HG03432 (cell line): ENCODE measurements around the gene MMP27.
"Not testable (repeated sequence)": the region's sequence is repeated elsewhere in the genome, so short reads cannot be mapped to it uniquely, and the experiment has no call there.

Experiments
- ATAC-seq: cut with Tn5 transposase; IDR thresholded peaks from one replicate; pipeline ENCODE4 v1.9.1; 2021; ENCODE audit warnings: mild to moderate bottlenecking, moderate library complexity; ENCODE audit not compliant: unreplicated experiment

Gene MMP27, protein sequence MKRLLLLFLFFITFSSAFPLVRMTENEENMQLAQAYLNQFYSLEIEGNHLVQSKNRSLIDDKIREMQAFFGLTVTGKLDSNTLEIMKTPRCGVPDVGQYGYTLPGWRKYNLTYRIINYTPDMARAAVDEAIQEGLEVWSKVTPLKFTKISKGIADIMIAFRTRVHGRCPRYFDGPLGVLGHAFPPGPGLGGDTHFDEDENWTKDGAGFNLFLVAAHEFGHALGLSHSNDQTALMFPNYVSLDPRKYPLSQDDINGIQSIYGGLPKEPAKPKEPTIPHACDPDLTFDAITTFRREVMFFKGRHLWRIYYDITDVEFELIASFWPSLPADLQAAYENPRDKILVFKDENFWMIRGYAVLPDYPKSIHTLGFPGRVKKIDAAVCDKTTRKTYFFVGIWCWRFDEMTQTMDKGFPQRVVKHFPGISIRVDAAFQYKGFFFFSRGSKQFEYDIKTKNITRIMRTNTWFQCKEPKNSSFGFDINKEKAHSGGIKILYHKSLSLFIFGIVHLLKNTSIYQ

DNA sequence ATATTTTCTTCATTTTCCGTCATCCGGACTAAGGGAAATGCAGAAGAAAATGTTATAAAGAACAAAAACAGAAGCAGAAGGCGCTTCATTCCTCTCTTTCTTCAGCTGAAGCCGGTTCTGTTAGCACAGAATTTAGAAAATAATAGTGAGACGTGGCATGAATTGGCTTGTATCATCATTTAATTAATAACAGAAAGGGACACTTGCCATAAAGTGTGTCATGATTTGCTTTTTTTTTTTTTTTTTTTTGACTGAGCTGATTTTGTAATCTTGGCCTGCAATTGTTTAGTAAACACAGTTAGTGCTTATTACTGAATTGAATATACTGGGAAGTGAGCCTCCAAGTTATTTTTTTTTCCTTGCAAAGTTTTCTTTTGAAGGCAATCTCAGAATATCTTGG, at the start of gene MMP27:
TSS of gene MMP27 (minus strand) at position 144 of the 400 bp plus-strand sequence. CDS start at position 89, 55 bp downstream.
- ATAC-seq = no peak

DNA sequence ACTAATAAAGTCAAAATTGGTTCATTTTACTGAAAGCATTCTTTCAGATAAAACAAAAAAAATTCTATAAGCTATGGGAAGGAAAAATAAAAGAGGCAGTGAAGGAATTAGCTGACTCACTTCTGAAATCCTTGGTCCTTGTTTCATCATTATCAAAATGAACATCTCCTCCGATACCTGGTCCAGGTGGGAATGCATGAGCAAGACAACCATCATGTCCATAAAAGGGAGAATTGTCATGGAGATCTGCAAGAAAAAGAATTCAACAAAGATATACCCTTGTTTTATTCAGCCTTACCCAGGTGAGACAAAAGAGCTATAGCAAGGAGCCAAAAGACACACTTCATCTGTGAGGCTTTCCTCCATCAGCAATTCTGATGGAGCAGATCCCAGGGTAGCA, 47.7 kb upstream of the MMP27 start:
- ATAC-seq = no peak

DNA sequence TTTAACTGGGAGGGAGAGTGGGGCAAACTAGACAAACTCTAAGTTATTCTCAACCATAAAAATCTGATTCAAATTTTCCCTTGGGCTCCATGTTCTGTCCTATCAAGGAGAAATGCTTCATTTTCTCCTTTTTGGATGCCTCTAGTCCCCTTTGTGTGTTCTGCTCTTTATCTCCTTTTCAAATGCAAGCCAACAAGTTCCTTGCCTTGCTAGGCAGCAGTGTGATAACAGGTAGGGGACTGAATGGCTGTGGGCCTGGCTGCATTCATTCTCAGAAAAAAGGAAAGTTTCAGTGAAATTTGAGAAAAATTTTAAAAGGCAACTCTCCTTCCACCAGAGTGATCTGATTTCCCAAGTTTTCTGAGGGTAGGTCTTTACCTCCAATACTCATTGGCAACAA, 46.1 kb upstream of the MMP27 start:
- ATAC-seq = no peak

DNA sequence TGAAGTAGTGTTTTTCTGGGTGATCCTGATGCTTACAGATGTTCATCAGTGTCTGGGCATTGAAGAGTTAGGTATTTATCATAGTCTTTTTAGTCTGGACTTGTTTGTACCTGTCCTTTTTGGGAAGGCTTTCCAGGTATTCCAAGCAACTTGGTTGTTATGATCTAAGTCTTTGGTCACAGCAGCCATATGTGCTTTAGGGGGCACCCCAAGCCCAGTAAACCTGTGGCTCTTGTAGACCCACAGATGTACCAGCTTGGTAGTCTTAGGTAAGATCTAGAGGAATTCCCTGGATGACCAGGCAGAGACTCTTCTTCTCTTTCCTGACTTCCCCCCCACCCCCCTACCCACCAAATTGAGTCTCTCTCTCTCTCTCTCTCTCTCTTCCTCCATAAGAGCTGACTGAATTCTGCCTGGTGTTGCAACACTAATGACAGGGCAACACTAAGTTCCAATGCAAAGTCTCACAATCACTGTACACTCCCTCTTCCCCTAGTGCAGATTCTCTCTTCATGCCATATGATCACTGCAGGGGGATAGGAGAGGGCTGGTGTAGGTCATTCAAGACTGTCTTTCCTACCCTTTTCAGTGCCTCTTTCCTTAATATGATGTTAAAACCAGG, 43.6 kb upstream of the MMP27 start:
- ATAC-seq = no peak

DNA sequence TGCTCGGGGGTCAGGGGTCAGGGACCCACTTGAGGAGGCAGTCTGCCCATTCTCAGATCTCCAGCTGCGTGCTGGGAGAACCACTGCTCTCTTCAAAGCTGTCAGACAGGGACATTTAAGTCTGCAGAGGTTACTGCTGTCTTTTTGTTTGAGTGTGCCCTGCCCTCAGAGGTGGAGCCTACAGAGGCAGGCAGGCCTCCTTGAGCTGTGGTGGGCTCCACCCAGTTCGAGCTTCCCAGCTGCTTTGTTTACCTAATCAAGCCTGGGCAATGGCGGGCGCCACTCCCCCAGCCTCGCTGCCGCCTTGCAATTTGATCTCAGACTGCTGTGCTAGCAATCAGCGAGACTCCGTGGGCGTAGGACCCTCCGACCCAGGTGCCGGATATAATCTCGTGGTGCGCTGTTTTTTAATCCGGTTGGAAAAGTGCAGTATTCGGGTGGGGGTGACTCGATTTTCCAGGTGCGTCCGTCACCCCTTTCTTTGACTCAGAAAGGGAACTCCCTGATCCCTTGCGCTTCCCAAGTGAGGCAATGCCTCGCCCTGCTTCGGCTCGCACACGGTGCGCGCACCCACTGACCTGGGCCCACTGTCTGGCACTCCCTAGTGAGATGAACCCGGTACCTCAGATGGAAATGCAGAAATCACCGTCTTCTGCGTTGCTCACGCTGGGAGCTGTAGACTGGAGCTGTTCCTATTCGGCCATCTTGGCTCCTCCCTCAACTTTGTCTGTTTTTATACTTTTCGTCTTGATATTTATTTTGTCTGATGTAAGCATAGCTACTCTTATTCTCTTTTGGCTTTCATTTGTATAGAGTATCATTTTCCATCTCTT, 41.4 kb upstream of the MMP27 start:
- ATAC-seq = not testable (repeated sequence)

DNA sequence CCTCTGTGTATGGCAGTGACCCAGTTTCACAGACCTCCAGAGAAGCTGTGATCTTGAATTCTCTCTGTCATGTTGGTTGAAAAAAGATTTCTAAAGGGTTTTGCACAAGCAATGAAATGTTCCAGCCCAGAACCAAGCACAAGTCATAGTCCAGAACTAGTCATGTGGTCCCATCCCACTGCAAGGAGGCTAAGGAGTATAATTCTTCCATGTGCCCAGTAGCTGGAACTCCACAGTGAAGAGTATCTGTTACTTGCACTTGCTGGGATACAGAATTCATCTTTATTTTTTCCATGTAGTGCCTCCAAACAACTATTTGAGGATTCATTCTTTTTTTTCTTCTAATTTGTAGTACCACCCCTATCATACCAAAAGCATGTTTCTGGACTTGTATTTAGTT, 29.1 kb upstream of the MMP27 start:
- no peak for ATAC-seq

DNA sequence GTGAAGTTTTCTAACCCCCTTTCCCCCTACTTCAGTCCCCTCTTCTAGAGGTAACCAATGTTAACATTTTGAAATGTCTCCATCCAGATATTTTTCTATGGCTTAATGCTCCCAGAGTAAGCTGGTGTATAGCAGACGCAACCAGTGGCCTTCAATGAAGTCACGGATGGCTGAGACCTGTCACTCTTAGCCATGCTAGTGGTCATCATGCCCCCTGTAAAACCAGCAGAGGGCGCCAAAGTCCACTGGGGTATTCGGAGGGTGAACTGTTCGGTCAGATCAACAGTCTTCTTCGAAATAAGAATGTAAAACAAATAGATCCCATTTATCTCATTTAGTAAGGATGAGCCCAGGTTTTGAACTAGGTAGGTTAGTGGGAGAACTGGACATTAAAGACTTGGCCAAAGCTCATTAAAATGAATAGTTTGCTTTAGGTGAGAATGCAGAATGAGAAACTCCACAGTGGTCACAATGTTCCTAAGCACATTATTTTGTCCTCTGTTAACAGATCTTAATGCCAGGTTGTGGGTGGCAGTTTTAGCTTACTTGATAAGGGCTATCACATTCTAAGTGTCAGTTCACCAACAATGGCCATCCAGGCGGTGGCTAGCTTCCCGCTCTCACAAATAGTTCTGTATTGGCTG, 27.8 kb upstream of the MMP27 start:
- ATAC-seq = peak; percentile 89

DNA sequence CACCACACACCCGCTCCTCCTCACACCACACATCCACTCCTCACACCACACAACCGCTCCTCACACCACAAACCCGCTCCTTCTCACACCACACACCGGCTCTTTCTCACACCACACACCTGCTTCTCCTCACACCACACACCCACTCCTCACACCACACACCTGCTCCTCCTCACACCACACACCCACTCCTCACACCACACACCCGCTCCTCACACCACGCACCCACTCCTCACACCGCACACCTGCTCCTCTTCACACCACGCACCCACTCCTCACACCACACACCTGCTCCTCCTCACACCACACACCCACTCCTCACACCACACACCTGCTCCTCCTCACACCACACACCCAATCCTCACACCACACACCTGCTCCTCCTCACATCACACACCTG, 25.4 kb upstream of the MMP27 start:
- ATAC-seq = not testable (repeated sequence)

DNA sequence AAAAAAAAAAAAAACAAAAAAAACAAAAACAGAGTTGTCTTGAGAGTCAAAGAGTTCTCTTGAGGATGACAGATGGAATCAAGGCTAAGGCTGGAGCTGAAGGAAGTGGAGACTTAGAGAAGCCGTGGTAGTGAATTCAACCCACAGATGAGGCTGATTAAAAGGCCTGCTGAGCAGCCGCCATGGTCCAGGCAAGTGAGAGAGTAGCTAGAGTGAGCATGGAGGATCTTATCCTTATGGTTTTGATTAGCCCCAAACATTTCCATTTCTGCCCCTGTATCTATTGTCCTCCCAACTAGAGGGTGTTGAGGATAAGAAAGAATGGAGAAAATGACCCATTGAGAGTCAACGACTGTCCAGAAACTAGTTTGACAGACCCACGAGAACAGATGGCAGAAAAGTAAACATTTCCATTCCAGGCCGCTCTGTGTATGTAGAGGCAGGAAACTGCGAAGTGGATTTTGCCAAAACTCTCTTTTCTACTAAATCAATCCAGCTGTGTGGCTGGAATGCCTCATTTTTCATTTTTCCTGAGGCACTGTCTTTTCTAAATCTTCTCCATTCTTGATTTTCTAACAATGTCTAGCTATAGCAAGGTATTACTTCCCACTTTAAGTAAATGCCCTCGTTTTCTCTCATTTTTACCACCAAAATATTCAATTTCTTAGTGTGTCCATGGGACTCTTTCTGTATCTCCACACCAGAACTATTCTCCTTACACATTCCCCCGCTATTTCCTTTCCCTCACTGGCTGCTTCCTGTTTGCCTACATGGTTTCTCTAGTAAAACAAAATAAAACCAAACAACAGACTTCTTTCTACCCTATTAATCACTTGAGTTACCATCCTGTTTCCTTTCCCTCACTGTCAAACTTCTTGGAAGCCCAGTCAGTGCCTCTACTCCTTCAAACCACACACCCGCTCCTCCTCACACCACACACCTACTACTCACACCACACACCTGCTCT, 24.6 kb upstream of the MMP27 start:
- ATAC-seq = no peak

DNA sequence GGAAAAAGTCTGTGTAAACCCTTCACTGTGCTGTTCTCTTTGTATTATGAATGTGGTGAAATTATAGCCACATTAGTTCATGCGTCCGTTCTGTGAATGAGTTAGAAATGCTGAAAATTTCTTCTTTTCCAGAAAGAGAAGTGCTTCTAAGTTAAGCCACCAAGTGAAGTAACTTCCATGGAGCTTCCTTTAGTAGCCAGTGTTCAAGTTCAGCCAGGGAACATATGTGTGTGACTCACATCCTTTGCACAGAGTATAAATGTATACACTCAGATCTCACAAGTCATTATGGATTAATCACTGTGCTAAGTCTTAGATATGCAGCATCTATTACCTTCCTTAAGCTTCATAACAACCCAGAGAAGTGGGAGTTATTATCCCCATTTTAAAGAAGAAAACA, 22.3 kb upstream of the MMP27 start:
- no peak for ATAC-seq

DNA sequence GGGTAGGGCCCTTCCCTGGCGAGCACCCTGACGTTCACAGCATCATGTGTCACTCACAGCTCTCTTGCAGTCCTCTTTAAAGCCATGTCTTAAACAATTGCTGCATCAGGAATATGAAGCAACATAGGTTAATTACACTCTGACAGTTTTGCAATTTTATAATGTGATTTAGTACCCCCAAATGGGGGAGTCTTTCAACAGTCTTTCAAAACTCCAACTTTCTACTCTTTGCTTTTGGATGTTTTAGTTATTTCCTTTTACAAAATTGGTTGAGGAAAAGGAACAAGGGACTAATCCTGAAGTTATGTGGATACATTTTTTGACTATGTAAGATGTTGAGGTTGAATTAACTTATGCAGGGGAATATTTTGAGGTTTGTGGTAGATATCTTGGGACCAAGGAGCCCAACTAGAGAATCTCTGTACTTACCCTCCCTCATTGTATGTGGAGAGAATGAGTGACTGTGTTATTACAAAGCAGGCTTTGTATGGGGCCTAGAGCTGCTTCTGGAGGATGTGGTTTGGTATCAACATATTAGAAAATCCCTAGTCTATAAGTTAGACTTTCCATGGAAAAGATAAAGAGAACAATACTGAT, 19.4 kb upstream of the MMP27 start, which contains the start of gene MMP8:
TSS of gene MMP8 (minus strand) at position 51 of the 597 bp plus-strand sequence. CDS start 99 bp downstream, outside the sequence.
- no peak for ATAC-seq

DNA sequence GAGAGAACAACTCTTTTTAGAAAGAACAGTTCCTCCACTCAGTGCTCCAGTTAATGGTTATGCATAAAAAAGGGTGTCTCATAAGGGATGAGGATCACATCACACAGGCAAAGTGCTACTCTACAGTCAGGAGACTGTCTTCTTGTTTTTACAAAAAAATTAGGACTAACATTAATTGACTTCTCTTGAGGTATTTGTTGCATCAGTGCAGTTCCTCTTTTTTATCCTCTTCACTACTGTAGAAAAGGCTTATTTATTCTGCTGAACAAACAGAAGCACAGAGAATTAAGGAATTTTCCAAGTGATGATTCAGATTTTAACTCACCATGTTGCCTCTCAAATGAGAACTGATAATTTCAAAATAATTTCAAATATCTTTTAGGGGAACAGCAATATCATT, 17.3 kb upstream of the MMP27 start:
- ATAC-seq = no peak

DNA sequence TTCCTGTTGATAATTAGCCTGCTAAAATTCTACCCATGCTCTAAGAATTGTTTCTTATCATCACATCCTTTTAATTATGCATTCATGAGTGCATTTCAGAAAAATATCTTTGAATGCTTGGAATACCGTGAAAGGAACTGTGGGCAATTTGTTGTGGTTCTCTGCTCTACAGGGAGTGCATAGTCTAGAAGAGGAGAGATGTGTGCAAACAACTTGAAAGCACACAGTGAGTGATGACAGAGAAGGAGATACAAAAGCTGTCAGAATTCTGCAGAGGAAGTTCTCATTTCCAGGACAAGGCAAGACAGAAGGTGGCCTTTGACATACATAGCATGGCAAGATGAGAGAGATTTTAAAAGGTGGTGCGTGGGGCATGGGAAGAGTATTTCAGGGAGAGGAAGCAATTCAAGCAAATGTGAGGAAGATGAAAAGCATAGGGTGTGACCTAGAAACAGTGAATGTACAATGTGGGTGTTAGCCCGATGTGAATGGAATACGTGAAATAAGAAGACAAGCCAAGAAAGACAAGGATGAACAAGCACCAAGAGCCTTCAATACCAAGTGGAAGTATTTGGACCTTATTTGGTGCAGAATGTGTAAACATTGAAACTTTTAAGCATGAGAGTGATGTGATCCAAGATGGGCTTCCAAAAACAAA, 14.2 kb upstream of the MMP27 start:
- ATAC-seq = no peak

DNA sequence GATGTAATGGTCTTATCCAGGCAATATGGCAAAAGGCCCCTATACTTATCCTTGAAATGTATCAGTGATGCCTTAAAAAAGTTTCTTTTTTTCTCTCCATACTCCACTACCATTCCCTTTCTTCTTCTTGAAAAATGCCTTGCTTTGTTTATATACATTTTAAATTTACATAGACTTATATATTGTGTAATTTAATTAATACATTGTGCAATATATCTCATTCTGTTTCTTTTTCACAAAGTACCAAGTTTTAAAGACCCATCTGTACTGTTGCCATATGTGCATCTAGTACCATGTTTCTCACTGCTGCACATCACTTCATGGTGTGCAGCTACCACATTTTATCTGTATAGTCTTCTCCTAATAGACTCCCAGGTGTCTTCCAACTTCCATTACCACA, 11.7 kb upstream of the MMP27 start:
- no peak for ATAC-seq

DNA sequence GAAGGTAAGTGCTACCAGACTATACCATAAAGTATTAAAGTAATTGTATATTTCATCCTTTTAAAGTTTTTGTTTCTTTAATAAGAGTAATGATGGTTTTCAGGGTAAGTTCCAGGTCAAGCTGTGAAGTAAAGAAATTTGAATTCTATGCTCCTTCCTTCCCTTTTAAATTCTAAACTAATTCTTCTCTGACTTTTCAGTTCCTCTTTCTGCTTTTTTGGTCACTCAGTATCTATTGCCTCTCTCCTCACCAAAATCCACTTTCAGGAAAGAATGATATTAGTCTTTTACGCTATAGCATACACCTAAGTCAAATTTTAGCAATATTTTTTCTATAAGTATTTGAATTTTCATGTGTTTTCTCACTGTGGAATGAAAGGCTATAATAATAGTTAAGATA, 11.0 kb upstream of the MMP27 start:
- ATAC-seq = peak; percentile 78

DNA sequence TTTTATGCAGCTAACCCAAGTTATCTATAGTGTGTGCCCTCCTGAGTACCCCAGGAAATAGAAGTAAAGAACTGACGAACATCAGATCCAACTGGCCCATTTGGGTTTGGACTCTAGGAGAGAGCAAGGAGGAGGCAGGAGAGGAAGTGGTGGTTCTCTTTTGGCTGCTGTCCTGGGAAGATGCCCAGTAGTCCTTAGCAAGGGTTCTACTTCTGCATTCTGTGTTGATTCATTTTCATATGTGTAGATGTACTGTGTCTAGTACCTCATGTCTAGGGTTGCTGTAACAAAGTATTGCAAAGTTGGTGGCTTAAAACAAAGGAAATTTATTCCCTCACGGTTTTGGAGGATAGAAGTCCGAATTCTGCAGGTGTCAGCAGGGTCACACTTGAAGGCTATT, 6.6 kb upstream of the MMP27 start:
- no peak for ATAC-seq

DNA sequence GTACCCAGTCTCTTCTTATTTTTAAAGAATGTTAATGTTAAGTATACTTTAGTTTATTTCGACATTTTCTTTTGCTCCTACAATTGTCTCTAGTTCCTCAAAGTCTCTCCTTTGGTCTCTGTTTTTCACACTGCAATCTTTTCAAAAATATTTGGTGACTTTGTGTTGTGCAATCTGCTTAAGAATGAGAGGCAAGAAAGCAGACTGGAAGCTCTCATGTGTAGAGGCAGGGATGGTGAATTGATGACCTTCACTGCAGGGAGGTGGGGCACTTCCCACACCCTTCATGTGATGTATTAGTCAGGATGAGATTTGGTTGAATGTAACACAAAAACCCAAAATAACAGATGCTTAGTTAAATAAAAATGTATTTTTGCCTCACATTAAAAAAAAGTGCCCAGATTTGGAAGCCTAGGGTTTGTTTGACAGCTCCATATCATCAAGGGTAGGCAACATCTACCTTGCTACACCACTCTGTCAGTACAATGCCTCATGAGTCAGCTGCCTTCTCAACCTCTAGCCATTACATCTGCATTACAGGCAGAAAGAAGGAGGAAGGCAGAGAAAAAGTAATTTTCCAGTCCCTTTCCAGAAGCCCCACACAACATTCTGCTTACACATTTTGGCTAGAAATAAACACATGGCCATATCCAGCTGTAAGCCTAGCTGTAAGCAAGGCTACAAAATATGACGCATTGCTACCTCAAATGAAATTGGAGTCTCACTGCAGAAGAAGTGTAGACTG, 3.8 kb upstream of the MMP27 start:
- no peak for ATAC-seq

DNA sequence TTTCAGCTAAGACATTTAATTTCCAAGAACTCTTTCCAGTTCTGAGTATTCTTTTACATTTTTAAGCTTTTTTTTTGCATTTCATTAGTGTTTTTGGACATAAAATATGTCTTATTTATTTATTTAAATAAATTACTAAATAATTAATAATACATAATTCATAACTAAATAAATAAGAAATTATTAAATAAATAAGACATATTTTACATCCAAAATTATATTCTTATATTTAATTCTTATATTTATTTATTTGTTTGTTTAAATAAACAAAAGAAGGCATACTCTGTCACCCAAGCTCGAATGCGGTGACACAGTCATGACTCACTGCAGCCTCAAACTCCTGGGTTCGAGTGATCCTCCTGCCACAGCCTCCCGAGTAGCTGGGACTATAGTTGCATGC, 3.1 kb upstream of the MMP27 start:
- ATAC-seq = no peak
